Calu3 (cell line): Measurements from ENCODE around the gene RPTOR. TPM values are rescaled to one million over a fixed set of nuclear protein-coding genes. Genes with fewer than 3 reads are reported as not detected.
"Not testable (repeated sequence)": the region's sequence is repeated elsewhere in the genome, so short reads cannot be mapped to it uniquely, and the experiment has no call there.

Experiments used
- BruUV-seq: library from RNA; stranded (reverse); fragments of 400-500 nt; replicated peaks from 2 replicates; lab custom pipeline; 2021; lab: Mats Ljungman, UMichigan
- CTCF ChIA-PET: fragments of 300-600 bp; sonication (Branson Sonifier 250); formaldehyde crosslinking; loops from one replicate; lab custom pipeline; 2022; ENCODE audit warnings: antibody characterized with exemption; lab: Charles Lee
- DNase-seq: peaks from one replicate; pipeline ENCODE4 v3.0.0; 2022
- H3K27ac Mint-ChIP-seq: one replicate; pipeline ENCODE4 v1.8.0; 2022; ENCODE audit warnings: mixed read lengths; ENCODE audit not compliant: unreplicated experiment
- H3K27me3 Mint-ChIP-seq: one replicate; pipeline ENCODE4 v1.8.0; 2022; ENCODE audit warnings: mixed read lengths; ENCODE audit not compliant: unreplicated experiment
- H3K36me3 Mint-ChIP-seq: one replicate; pipeline ENCODE4 v1.8.0; 2022; ENCODE audit warnings: mild to moderate bottlenecking, moderate library complexity, mixed read lengths; ENCODE audit not compliant: insufficient read depth, unreplicated experiment
- H3K4me1 Mint-ChIP-seq: one replicate; pipeline ENCODE4 v1.8.0; 2022; ENCODE audit warnings: mild to moderate bottlenecking, low read depth, mixed read lengths; ENCODE audit not compliant: unreplicated experiment
- H3K4me3 Mint-ChIP-seq: one replicate; pipeline ENCODE4 v1.8.0; 2022; ENCODE audit warnings: mild to moderate bottlenecking, low read depth, moderate library complexity, mixed read lengths; ENCODE audit not compliant: unreplicated experiment
- H3K9me3 Mint-ChIP-seq: one replicate; pipeline ENCODE4 v1.8.0; 2022; ENCODE audit warnings: low read depth, mixed read lengths; ENCODE audit not compliant: unreplicated experiment
- CTCF ChIP-seq: fragments of 200-600 bp; IDR thresholded peaks from one replicate; pipeline ENCODE4 v1.8.0; 2022; ENCODE audit warnings: antibody characterized with exemption; ENCODE audit not compliant: unreplicated experiment
- intact Hi-C: fragments of 100-400 bp; cut with micrococcal nuclease; formaldehyde crosslinking; loops from one replicate; pipeline ENCODE4 v1.10.0; 2022; ENCODE audit not compliant: unreplicated experiment
- total RNA-seq: library from RNA; stranded (reverse); gene quantifications from 2 replicates; pipeline ENCODE4 v1.2.3, GENCODE V29; 2022

RPTOR gene
- total RNA-seq, 1 experiment from 2014 or later: 41.8 TPM

- intact Hi-C loops: no loop called here
- no TSS peak for BruUV-seq
- Mint-ChIP-seq H3K9me3 (no peaks in the 10 kb centered on the region), H3K4me1 (no peaks in the 10 kb centered on the region), H3K27ac (no peak overlapping the region), H3K36me3 (peaks cover 9% of the 10 kb centered on the region), H3K27me3 (no peaks in the 10 kb centered on the region), H3K4me3 (no peak overlapping the region)
- no peak for TF ChIP-seq CTCF
- CTCF ChIA-PET: no interaction called here
- no peak for DNase-seq
These were observed 198.0 kb downstream of the RPTOR start for GRCh38 chr17:80742581-80743180.

DNA sequence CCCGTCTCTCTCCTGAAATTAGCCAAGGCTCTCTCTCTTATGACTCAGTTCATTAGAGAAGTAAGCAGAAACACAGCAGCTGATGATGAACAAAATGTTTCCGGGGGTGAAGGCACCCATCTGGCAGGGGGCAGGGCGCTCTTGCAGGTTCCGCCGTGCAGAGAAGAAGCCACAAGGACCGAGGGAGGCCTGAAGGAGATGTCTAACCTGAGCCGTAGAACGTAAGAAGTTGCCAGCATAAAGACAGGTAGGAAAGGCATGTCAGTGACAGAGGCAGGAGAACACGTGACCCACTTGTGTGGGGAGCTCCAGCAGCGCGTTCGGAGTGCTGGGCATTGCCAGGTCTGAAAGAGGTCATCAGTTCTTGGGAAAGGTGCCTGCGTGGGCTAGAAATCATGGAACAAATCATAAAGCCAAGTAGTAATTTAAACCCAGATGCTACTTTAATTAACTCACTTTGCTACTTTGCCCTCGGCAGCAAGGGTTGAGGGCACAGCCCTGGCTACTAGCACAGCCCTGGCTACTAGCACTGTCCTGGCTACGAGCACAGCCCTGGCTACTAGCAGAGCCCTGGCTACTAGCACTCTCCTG, 198.6 kb downstream of the RPTOR start:
- peaks cover 9% of the 10 kb centered on the region for H3K36me3 Mint-ChIP-seq
- H3K4me1 Mint-ChIP-seq: no peaks in the 10 kb centered on the region
- no peak overlapping the region for H3K27ac Mint-ChIP-seq
- CTCF ChIA-PET: no interaction called here
- no TSS peak for BruUV-seq
- intact Hi-C loops: no loop called here
- no peak overlapping the region for H3K4me3 Mint-ChIP-seq
- DNase-seq: no peak
- TF ChIP-seq CTCF: no peak
- no peaks in the 10 kb centered on the region for H3K27me3 Mint-ChIP-seq
- no peaks in the 10 kb centered on the region for H3K9me3 Mint-ChIP-seq

GRCh38 chr17:80743973-80744372, 199.3 kb downstream of the RPTOR start:
- H3K27ac Mint-ChIP-seq, H3K4me3 Mint-ChIP-seq, BruUV-seq, CTCF ChIA-PET, H3K36me3 Mint-ChIP-seq, intact Hi-C loops, H3K9me3 Mint-ChIP-seq, H3K4me1 Mint-ChIP-seq, DNase-seq, H3K27me3 Mint-ChIP-seq: not testable (repeated sequence)

- BruUV-seq, H3K4me1 Mint-ChIP-seq, H3K27ac Mint-ChIP-seq, H3K4me3 Mint-ChIP-seq, DNase-seq, intact Hi-C loops, H3K9me3 Mint-ChIP-seq, H3K27me3 Mint-ChIP-seq, CTCF ChIA-PET, H3K36me3 Mint-ChIP-seq: not testable (repeated sequence)
These were observed 200.1 kb downstream of the RPTOR start for GRCh38 chr17:80744725-80745124.

DNA sequence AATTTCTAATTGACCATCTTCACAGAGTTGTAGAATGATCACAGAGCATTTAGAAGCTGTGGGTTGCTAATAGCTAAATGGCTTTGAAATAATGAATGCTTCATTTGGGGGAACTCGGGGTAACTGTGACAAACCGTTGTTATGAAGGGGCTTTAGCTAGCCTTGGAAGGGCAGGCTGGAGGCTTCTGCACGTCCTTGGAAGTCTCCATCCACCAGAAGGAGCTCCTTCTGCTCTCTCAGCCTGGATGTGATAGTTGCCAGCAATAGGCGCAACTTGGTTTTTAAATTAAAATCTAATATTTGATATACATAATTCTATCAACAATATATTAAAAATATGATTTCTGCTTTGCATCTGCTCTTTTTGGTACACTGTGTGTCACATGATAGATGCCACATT, 200.5 kb downstream of the RPTOR start:
- BruUV-seq: no TSS peak
- H3K27ac Mint-ChIP-seq: no peak overlapping the region
- no peak for DNase-seq
- H3K4me3 Mint-ChIP-seq: no peak overlapping the region
- peaks cover 9% of the 10 kb centered on the region for H3K36me3 Mint-ChIP-seq
- H3K4me1 Mint-ChIP-seq: no peaks in the 10 kb centered on the region
- H3K27me3 Mint-ChIP-seq: no peaks in the 10 kb centered on the region
- intact Hi-C loops: no loop called here
- CTCF ChIA-PET: interaction anchor here (0.5 kb wide), 1 partner anchor 482 kb away, joined by 3 read pairs; no protein-coding TSS in a partner anchor
- no peak for TF ChIP-seq CTCF
- H3K9me3 Mint-ChIP-seq: no peaks in the 10 kb centered on the region
